ENCODE data around the gene UST. TPM values are rescaled to one million over a fixed set of nuclear protein-coding genes. Genes with fewer than 3 reads are reported as not detected.

Gene UST
- total RNA-seq, 2 donors from 2014 or later: 24.2 to 30.8 TPM

GRCh38 chr6:149025061-149025460 lies 278.2 kb downstream of the UST start:
- ATAC-seq (ENCODE audit: insufficient number of reproducible peaks, low FRiP score, low read depth) (no peak), DNase-seq (ENCODE audit: low spot score) (no peak)
- TF ChIP-seq, protein P1, sequence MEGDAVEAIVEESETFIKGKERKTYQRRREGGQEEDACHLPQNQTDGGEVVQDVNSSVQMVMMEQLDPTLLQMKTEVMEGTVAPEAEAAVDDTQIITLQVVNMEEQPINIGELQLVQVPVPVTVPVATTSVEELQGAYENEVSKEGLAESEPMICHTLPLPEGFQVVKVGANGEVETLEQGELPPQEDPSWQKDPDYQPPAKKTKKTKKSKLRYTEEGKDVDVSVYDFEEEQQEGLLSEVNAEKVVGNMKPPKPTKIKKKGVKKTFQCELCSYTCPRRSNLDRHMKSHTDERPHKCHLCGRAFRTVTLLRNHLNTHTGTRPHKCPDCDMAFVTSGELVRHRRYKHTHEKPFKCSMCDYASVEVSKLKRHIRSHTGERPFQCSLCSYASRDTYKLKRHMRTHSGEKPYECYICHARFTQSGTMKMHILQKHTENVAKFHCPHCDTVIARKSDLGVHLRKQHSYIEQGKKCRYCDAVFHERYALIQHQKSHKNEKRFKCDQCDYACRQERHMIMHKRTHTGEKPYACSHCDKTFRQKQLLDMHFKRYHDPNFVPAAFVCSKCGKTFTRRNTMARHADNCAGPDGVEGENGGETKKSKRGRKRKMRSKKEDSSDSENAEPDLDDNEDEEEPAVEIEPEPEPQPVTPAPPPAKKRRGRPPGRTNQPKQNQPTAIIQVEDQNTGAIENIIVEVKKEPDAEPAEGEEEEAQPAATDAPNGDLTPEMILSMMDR (IDR thresholded peaks at IDR 0.05): no peak
- Histone ChIP-seq H3K4me3 (no peak overlapping the region), H3K9me3 (no peaks in the 10 kb centered on the region), H3K4me1 (ENCODE audit: control insufficient read depth in 1 of 2, low read depth in 2 of 2) (no peaks in the 10 kb centered on the region), H3K27me3 (replicated peaks; ENCODE audit: insufficient read depth) (no peaks in the 10 kb centered on the region), H3K36me3 (no peaks in the 10 kb centered on the region), H3K27ac (no peak overlapping the region)

DNA sequence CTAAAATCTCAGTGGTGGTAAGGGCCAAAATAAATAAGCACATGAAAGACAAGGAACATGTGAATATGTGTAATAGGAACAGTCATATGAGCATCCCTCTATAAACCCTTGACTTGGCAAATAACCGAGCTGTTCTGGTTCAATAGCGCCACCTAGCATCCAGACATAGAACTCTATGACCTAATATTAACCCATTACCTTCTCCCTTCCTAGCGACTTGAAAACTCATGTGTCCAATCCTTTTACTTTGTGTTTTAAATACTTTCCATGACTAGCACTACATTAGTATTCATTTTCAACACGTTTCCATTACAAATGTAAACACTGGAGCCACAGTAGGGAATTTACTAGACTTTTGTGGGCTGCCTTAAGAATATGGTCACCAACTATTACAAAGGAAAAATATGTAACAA lies 279.7 kb downstream of the UST start:
- DNase-seq (ENCODE audit: low spot score) (no peak), ATAC-seq (ENCODE audit: insufficient number of reproducible peaks, low FRiP score, low read depth) (no peak)
- H3K27ac ChIP-seq: no peak overlapping the region

DNA sequence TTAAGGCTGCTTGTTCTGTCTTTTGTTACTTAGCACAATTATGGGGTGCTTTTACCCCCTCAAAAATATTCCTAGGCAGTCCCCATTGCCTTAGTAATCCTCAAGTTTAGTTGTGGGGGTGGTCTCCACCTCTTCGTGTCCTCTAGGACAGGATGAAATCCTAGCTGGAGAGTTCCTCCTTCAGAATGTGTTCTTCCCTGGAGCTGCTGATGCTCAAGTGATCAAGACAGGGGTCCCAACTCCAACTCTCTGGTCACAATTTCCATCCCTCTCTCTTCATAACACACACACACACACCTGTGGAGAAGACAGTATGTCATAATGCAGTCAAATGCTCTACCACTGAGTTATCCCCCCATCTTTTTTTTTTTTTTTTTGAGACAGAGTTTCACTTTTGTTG lies 280.7 kb downstream of the UST start:
- H3K4me3 ChIP-seq: no peak overlapping the region
- H3K9me3 ChIP-seq: no peaks in the 10 kb centered on the region
- H3K27me3 ChIP-seq (replicated peaks; ENCODE audit: insufficient read depth): no peaks in the 10 kb centered on the region
- ATAC-seq (ENCODE audit: insufficient number of reproducible peaks, low FRiP score, low read depth) (no peak), DNase-seq (ENCODE audit: low spot score) (no peak)
- no peak overlapping the region for H3K27ac ChIP-seq
- H3K4me1 ChIP-seq (ENCODE audit: control insufficient read depth in 1 of 2, low read depth in 2 of 2): peaks cover 4 to 12% of the 10 kb centered on the region in 2 donors
- TF ChIP-seq, protein P1 (IDR thresholded peaks at IDR 0.05): no peak
- no peaks in the 10 kb centered on the region for H3K36me3 ChIP-seq

More for the DNA sequence above, 279.7 kb downstream of the UST start:
- Histone ChIP-seq H3K27me3 (replicated peaks; ENCODE audit: insufficient read depth) (no peaks in the 10 kb centered on the region), H3K4me1 (ENCODE audit: control insufficient read depth in 1 of 2, low read depth in 2 of 2) (peaks cover 0 to 3% of the 10 kb centered on the region in 2 donors), H3K4me3 (no peak overlapping the region), H3K36me3 (no peaks in the 10 kb centered on the region), H3K9me3 (no peaks in the 10 kb centered on the region)
- TF ChIP-seq, protein P1 (IDR thresholded peaks at IDR 0.05): peak; percentile 48

DNA sequence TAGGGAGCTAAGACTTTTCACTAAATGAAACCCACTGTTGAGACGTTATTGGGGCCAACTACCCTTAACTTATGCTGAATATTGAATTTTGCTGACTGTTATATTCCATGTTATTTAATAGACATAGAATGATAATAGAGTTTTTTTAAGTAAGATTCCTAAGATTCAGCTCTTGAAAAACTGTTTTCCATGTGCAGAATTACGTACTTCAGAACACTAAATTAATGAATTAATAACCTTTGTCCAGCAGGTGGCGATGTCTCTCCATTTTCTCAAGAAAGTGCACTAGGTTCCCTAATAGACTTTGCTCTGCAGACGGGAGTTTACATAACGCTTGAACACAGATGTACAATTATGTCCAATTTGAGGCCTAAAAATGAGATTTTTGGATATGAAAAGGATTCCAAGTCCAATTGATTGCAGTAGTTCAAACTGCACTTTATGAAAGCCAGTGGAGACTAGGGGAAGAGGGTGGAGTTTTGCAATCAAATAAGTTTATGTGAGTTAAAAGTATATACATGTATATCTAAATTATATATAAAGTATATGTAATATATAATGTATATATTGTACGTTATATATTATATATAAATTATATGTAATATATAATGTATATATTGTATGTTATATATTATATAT lies 282.1 kb downstream of the UST start:
- no peak for DNase-seq (ENCODE audit: low spot score)
- ATAC-seq (ENCODE audit: insufficient number of reproducible peaks, low FRiP score, low read depth): peak; percentile 65
- TF ChIP-seq, protein P1 (IDR thresholded peaks at IDR 0.05): peak; percentile 72
- Histone ChIP-seq H3K27me3 (replicated peaks; ENCODE audit: insufficient read depth) (no peaks in the 10 kb centered on the region), H3K9me3 (no peaks in the 10 kb centered on the region), H3K4me3 (no peak overlapping the region), H3K36me3 (no peaks in the 10 kb centered on the region), H3K4me1 (ENCODE audit: control insufficient read depth in 1 of 2, low read depth in 2 of 2) (peaks cover 16 to 26% of the 10 kb centered on the region in 2 donors), H3K27ac (no peak overlapping the region)

DNA sequence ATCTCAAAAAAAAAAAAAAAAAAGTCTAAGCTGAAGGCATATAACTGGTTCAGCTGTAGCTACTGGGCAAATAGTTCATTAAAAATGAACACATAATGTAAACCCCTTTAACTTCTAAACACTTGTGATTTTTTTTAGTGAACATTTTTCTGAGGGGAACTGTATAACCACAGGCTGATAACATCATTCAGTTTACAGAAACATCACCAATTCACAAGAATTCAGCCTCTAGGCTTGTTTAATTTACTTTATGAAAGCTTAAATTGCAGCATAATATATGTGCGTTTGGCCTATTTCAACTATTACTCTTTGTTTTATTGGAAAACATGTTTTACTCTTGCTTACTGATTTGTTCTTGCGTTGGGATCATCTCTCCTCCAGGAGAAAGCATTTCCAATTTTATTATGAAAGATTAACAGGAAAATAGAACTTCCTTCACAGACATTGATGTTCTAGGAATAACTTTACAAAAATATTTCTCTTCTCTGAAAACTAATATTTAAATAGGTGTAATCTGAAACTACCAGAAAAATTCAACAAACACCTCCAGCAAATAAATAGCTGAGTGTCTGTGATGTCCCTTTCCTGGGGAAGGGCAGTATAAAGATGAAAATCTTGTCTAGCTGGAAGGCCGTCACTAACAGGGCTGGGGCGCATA lies 284.5 kb downstream of the UST start:
- H3K4me3 ChIP-seq: no peak overlapping the region
- H3K27me3 ChIP-seq (replicated peaks; ENCODE audit: insufficient read depth): no peaks in the 10 kb centered on the region
- no peaks in the 10 kb centered on the region for H3K36me3 ChIP-seq
- DNase-seq (ENCODE audit: low spot score): no peak
- no peaks in the 10 kb centered on the region for H3K9me3 ChIP-seq
- peak overlapping the region; percentile 26 to 84 for H3K27ac ChIP-seq
- ATAC-seq (ENCODE audit: insufficient number of reproducible peaks, low FRiP score, low read depth): no peak
- TF ChIP-seq, protein P1 (IDR thresholded peaks at IDR 0.05): no peak
- peaks cover 16 to 29% of the 10 kb centered on the region in 2 donors for H3K4me1 ChIP-seq (ENCODE audit: control insufficient read depth in 1 of 2, low read depth in 2 of 2)

Measured in thoracic aorta (tissue), 2 donors.